Body of pancreas (tissue), 4 donors: ENCODE data around the gene HERPUD1.
"Not testable (repeated sequence)": the region's sequence is repeated elsewhere in the genome, so short reads cannot be mapped to it uniquely, and the experiment has no call there.

Experiments
- CTCF ChIP-seq, 7 experiments: fragments of 450-650 bp in 4 of 7; fragments of 200-600 bp in 3 of 7; sonication (generic) in 3 of 7; IDR thresholded peaks; one replicate each; pipeline ENCODE4 v1.5.1; 2016 to 2019; ENCODE audit warnings: antibody characterized with exemption in 7 of 7
- POLR2A ChIP-seq, 3 donors: fragments of 450-650 bp; IDR thresholded peaks; one replicate each; pipeline ENCODE4 v1.6.1; 2016; ENCODE audit warnings: antibody characterized with exemption in 3 of 3, mild to moderate bottlenecking in 2 of 3

- not testable (repeated sequence) for TF ChIP-seq CTCF, POLR2A (IDR thresholded peaks at IDR 0.05)
Observed at GRCh38 chr16:56884929-56885328, 47.0 kb upstream of the HERPUD1 start.
